Naive thymus-derived CD4-positive, alpha-beta T cell (primary cell): Measurements from ENCODE around the gene ST8SIA5. TPM values are rescaled to one million over a fixed set of nuclear protein-coding genes. Genes with fewer than 3 reads are reported as not detected.

ENCODE experiments used
- ATAC-seq: fragments of 150-1000 bp; cut with Tn5 transposase; 2 replicates; pipeline ENCODE4 v1.10.0; 2021; ENCODE audit warnings: mild to moderate bottlenecking, moderate library complexity
- CTCF ChIA-PET: fragments of 350-600 bp; sonication (Branson Sonifier 250); formaldehyde crosslinking; loops from one replicate; lab custom pipeline; 2021; ENCODE audit warnings: antibody characterized with exemption; lab: Charles Lee
- POLR2A ChIA-PET: fragments of 350-600 bp; sonication (Branson Sonifier 250); formaldehyde crosslinking; loops from one replicate; lab custom pipeline; 2021; ENCODE audit warnings: antibody characterized with exemption, inconsistent platforms; lab: Charles Lee
- DNase-seq, 9 donors: peaks; one replicate each; pipeline versions ENCODE4 v3.0.0 to v3.0.0-alpha.2; 2020 to 2022; ENCODE audit warnings: mixed read lengths in 1 of 9
- H3K27ac ChIP-seq: one replicate; pipeline ENCODE4 v1.7.0; 2013; ENCODE audit warnings: mild to moderate bottlenecking, low read depth, low read length, moderate library complexity
- H3K27me3 ChIP-seq, 2 donors: one replicate each; pipeline ENCODE4 v1.7.0; 2013; ENCODE audit warnings: low read length in 2 of 2, mild to moderate bottlenecking in 2 of 2, moderate library complexity in 2 of 2; ENCODE audit not compliant: control insufficient read depth in 2 of 2, insufficient read depth in 2 of 2
- H3K36me3 ChIP-seq, 3 experiments: 1 replicate in 2 of 3; 2 replicates in 1 of 3; pipeline ENCODE4 v1.7.0; 2013; ENCODE audit warnings: low read length in 3 of 3, mild to moderate bottlenecking in 3 of 3, moderate library complexity in 1 of 3; ENCODE audit not compliant: insufficient read depth in 3 of 3, control insufficient read depth in 2 of 3
- H3K4me1 ChIP-seq, 2 donors: one replicate each; pipeline ENCODE4 v1.7.0; 2013; ENCODE audit warnings: low read length in 2 of 2, mild to moderate bottlenecking in 2 of 2, moderate library complexity in 1 of 2; ENCODE audit not compliant: control insufficient read depth in 2 of 2, insufficient read depth in 2 of 2
- H3K4me3 ChIP-seq: 2 replicates; pipeline ENCODE4 v1.7.0; 2013; ENCODE audit warnings: mild to moderate bottlenecking, low read length
- H3K9me3 ChIP-seq, 3 experiments: 1 replicate in 2 of 3; 2 replicates in 1 of 3; pipeline ENCODE4 v1.7.0; 2013; ENCODE audit warnings: low read length in 3 of 3; ENCODE audit not compliant: control insufficient read depth in 2 of 3
- H3K27ac Mint-ChIP-seq, 9 donors: one replicate each; pipeline ENCODE4 v1.8.0; 2020 to 2022; ENCODE audit warnings: mixed read lengths in 9 of 9, mild to moderate bottlenecking in 8 of 9, moderate library complexity in 5 of 9, inconsistent platforms in 2 of 9
- H3K27me3 Mint-ChIP-seq, 5 donors: one replicate each; pipeline ENCODE4 v1.8.0; 2021 to 2022; ENCODE audit warnings: mixed read lengths in 5 of 5, mild to moderate bottlenecking in 1 of 5
- H3K36me3 Mint-ChIP-seq, 5 donors: one replicate each; pipeline ENCODE4 v1.8.0; 2020 to 2022; ENCODE audit warnings: mixed read lengths in 5 of 5, mild to moderate bottlenecking in 3 of 5, inconsistent platforms in 1 of 5
- H3K4me1 Mint-ChIP-seq, 7 donors: one replicate each; pipeline ENCODE4 v1.8.0; 2020 to 2022; ENCODE audit warnings: mixed read lengths in 7 of 7, mild to moderate bottlenecking in 3 of 7, inconsistent platforms in 1 of 7
- H3K4me3 Mint-ChIP-seq, 10 donors: one replicate each; pipeline ENCODE4 v1.8.0; 2020 to 2022; ENCODE audit warnings: mild to moderate bottlenecking in 10 of 10, mixed read lengths in 10 of 10, moderate library complexity in 6 of 10, inconsistent platforms in 2 of 10
- H3K9me3 Mint-ChIP-seq, 11 donors: one replicate each; pipeline ENCODE4 v1.8.0; 2020 to 2022; ENCODE audit warnings: mixed read lengths in 11 of 11, mild to moderate bottlenecking in 4 of 11, inconsistent platforms in 1 of 11, moderate library complexity in 1 of 11
- intact Hi-C, 2 donors: fragments of 100-400 bp; cut with micrococcal nuclease; formaldehyde crosslinking; loops; one replicate each; pipeline ENCODE4 v1.15.1; 2023
- polyA plus RNA-seq, 2 donors: library from polyadenylated mRNA; unstranded; fragments of 300-500 nt; fragmentation: Illumina TruSeq; gene quantifications; one replicate each; pipeline ENCODE4 v1.2.3, GENCODE V29; 2021
- total RNA-seq, 6 experiments: library from RNA in 5 of 6; stranded (reverse) in 5 of 6; gene quantifications; 1 replicate in 5 of 6; 2 replicates in 1 of 6; pipeline ENCODE4 v1.2.3 and lab custom pipeline; 2021 to 2026

The ST8SIA5 gene
- total and polyA plus RNA-seq, 7 experiments from 2014 or later: 0.02 to 0.11 TPM; not detected in 5

DNA sequence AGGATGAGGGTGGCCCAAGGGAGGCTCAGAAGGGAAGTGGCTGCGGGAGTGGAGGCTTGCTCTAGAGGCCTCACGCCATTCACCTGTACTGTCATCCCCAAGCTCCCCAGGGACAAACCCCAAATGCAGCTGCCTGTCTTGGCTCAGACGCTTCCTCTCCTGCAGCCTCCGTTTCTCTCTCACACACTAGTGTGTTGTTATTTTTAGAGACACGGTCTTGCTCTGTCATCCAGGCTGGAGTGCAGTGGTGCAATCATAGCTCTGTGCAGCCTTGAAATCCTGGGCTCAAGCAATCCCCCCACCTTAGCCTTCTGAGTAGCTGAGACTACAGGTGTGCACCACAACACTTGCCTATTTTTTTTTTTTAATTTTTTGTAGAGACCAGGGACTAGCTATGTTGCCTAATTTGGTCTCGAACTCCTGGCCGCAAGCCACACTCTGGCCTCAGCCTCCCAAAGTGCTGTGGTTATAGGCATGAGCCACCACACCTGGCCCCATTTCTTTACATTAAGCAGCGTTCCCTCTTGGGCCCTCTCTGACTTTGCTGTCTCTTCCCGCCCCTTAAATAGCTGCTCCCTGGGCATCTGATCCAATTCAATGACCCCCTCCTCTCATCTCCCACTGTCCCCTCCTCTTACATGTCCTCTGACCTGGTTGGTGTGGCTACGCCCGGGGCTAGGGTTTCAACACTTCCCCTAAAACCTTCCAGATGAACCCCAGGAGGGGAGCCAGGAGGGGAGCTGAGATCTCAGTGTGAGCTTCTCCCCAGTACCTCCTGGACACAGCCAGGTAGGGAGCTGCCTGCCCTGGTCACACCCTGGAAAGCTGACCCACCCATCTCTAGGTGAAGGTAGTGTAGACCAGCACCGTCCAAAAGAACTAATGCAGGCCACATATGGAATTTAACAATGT is 75.8 kb downstream of the ST8SIA5 start:
- intact Hi-C loops: no loop called here
- H3K4me1 Mint-ChIP-seq: no peaks in the 10 kb centered on the region
- no peak overlapping the region for H3K4me3 Mint-ChIP-seq
- Histone ChIP-seq H3K4me1 (no peaks in the 10 kb centered on the region), H3K4me3 (no peak overlapping the region), H3K9me3 (no peaks in the 10 kb centered on the region), H3K36me3 (no peaks in the 10 kb centered on the region), H3K27me3 (no peaks in the 10 kb centered on the region), H3K27ac (no peak overlapping the region)
- H3K36me3 Mint-ChIP-seq: no peaks in the 10 kb centered on the region
- DNase-seq (no peak), ATAC-seq (no peak)
- H3K27ac Mint-ChIP-seq: no peak overlapping the region
- ChIA-PET POLR2A (no interaction called here), CTCF (no interaction called here)
- H3K9me3 Mint-ChIP-seq: no peaks in the 10 kb centered on the region
- H3K27me3 Mint-ChIP-seq: peaks cover 0 to 4% (median 0%) of the 10 kb centered on the region in 5 donors

DNA sequence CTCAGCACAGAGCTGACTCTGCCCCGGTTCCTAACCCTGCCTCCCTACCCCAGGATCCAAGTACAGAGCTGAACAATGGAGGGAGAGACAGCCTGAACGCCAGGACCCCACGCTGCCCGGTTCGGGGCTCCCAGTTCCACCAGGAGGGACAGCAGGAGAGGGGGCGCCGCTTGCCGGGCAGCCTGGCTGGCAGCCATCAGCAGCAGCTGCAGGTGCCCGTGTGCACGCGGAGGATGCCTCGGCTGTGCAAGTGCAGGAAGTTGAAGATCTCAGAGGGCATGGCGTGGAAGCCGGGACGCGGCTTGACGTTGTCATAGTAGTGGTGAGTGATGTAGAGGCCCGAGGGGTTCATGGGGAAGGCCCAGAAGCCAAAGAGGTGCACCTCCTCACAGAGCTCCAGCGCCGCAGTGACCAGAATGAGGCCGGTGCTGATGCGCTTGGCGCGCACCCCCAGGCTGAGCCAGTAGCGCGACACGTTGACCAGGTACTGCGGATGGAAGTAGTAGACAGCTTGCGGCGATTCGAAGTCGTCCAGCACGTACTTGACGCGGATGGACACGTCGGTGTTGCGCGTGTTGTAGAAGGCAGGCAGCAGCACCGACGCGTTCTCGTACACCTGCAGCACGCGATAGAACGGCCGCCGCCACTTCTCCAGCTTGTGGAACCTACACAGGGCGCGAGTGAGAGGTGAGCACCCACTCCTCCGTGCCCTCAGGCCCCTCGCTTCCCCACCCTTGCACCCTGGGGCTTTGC is 76.8 kb downstream of the ST8SIA5 start:
- no peaks in the 10 kb centered on the region for H3K4me1 ChIP-seq

DNA sequence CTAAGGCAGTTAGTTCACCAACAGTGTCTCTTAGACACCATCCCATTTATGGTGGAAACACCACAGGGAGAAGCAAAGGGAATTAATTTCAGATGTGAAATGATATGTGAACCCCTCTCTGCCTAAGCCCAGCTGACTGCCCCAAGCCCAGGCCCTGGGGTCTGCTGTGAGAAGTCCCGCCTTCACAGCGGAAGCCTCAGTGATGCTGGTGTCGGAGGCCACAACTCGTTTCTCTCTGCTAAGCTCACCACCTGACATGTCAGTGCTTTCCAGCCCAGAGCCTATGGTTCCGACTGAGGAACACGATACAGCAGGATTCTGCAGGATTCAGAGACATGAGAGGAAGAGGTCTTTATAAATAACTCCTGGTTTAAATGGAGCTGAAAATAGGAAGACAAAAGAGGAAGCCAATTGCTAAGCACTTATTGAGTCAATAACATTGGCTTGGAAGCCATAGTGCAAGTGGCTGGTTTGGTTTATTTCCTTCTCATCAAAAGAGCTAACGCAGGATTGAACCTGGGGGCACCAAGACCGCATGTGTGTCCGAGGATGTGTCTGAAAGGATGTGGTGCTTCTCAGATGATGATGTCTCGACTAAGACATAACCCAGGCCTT is 78.0 kb downstream of the ST8SIA5 start:
- peaks cover 0 to under 1% (median 0%) of the 10 kb centered on the region in 7 donors for H3K4me1 Mint-ChIP-seq
- H3K9me3 Mint-ChIP-seq: peaks cover 0 to 8% (median 0%) of the 10 kb centered on the region in 11 donors
- DNase-seq (no peak), ATAC-seq (no peak)
- Histone ChIP-seq H3K4me1 (no peaks in the 10 kb centered on the region), H3K4me3 (no peak overlapping the region), H3K36me3 (no peaks in the 10 kb centered on the region), H3K27ac (no peak overlapping the region), H3K27me3 (no peaks in the 10 kb centered on the region), H3K9me3 (no peaks in the 10 kb centered on the region)
- peaks cover 0 to 3% (median 0%) of the 10 kb centered on the region in 5 donors for H3K36me3 Mint-ChIP-seq
- CTCF ChIA-PET: interaction anchor here (1.1 kb wide), 1 partner anchor 16 kb away, joined by 3 read pairs; no protein-coding TSS in a partner anchor
- POLR2A ChIA-PET: no interaction called here
- peaks cover 0 to 19% (median 4%) of the 10 kb centered on the region in 5 donors for H3K27me3 Mint-ChIP-seq
- intact Hi-C loops: loop anchor here in 1 of 2 donors (10.0 kb wide), 1 partner anchor 236 kb away; the partner anchor contains the start of genes KATNAL2 and PIAS2
- H3K4me3 Mint-ChIP-seq: no peak overlapping the region
- H3K27ac Mint-ChIP-seq: no peak overlapping the region

More for the DNA sequence above, 76.8 kb downstream of the ST8SIA5 start:
- peaks cover 0 to 5% (median 0%) of the 10 kb centered on the region in 11 donors for H3K9me3 Mint-ChIP-seq
- no peak overlapping the region for H3K4me3 ChIP-seq
- ATAC-seq (no peak), DNase-seq (no peak)
- H3K36me3 Mint-ChIP-seq: peaks cover 0 to 3% (median 0%) of the 10 kb centered on the region in 5 donors
- no peaks in the 10 kb centered on the region for H3K27me3 ChIP-seq
- H3K9me3 ChIP-seq: no peaks in the 10 kb centered on the region
- H3K27me3 Mint-ChIP-seq: peaks cover 0 to 8% (median 4%) of the 10 kb centered on the region in 5 donors
- POLR2A ChIA-PET: no interaction called here
- H3K4me3 Mint-ChIP-seq: no peak overlapping the region
- intact Hi-C loops: loop anchor here in 1 of 2 donors (10.0 kb wide), 1 partner anchor 235 kb away; the partner anchor contains the start of genes KATNAL2 and PIAS2
- no peak overlapping the region for H3K27ac Mint-ChIP-seq
- CTCF ChIA-PET: no interaction called here
- no peaks in the 10 kb centered on the region for H3K36me3 ChIP-seq
- no peak overlapping the region for H3K27ac ChIP-seq
- H3K4me1 Mint-ChIP-seq: no peaks in the 10 kb centered on the region

DNA sequence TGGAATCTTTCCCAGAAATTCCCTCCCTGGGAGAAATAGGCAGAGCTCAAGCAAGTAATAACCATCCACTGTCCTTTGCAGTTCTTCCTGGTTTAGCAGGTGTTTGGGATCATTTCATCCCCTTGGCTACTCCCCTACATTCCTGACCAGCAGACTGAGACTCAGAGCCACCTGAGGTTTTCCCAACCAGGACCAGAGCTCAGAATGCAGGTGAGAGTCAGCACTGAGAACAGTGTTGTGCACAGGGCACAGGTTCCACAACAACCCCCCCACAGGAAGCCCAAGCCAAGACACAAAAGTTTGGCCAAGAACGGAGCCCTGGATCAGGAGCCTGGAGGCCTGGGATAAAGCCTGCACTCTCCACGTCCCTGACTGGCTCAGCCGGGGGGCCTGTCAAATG is 78.8 kb downstream of the ST8SIA5 start:
- no peak for ATAC-seq
- H3K36me3 Mint-ChIP-seq: peaks cover 0 to 3% (median 0%) of the 10 kb centered on the region in 5 donors
- intact Hi-C loops: loop anchor here in 1 of 2 donors (10.0 kb wide), 1 partner anchor 237 kb away; the partner anchor contains the start of genes KATNAL2 and PIAS2
- DNase-seq: no peak
- H3K9me3 ChIP-seq: no peaks in the 10 kb centered on the region
- H3K27me3 ChIP-seq: no peaks in the 10 kb centered on the region
- no peak overlapping the region for H3K27ac ChIP-seq
- H3K27ac Mint-ChIP-seq: no peak overlapping the region
- POLR2A ChIA-PET: no interaction called here
- H3K4me1 ChIP-seq: no peaks in the 10 kb centered on the region
- H3K9me3 Mint-ChIP-seq: peaks cover 0 to 8% (median 0%) of the 10 kb centered on the region in 11 donors
- CTCF ChIA-PET: no interaction called here
- no peak overlapping the region for H3K4me3 Mint-ChIP-seq
- H3K27me3 Mint-ChIP-seq: peaks cover 0 to 24% (median 4%) of the 10 kb centered on the region in 5 donors
- no peaks in the 10 kb centered on the region for H3K36me3 ChIP-seq
- H3K4me1 Mint-ChIP-seq: peaks cover 0 to 5% (median under 1%) of the 10 kb centered on the region in 7 donors
- H3K4me3 ChIP-seq: no peak overlapping the region

DNA sequence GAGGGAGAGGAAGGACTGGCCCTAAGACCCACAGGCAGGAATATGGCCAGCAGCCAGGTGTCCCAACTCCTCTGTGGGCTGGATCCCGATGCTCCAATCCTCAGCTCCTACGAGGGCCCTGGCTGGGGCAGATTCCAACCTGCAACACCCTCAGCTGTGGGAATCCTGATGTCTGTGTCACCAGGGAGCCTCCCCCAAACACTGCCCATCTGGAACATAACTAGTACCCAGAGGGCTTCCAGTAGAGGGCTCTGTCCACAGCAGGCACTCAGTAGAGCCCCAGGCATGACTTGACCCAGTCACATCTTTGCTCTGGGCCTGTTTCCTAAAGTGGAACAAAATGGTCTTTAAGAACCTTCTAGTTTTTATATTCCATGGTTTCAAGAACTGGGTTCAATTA is 79.2 kb downstream of the ST8SIA5 start:
- H3K27ac Mint-ChIP-seq: no peak overlapping the region
- H3K27me3 Mint-ChIP-seq: peaks cover 0 to 24% (median 4%) of the 10 kb centered on the region in 5 donors
- Histone ChIP-seq H3K4me3 (no peak overlapping the region), H3K27ac (no peak overlapping the region), H3K9me3 (no peaks in the 10 kb centered on the region), H3K36me3 (no peaks in the 10 kb centered on the region), H3K4me1 (peaks cover 0 to 4% of the 10 kb centered on the region in 2 donors), H3K27me3 (no peaks in the 10 kb centered on the region)
- peaks cover 3 to 9% (median 5%) of the 10 kb centered on the region in 7 donors for H3K4me1 Mint-ChIP-seq
- H3K4me3 Mint-ChIP-seq: no peak overlapping the region
- ATAC-seq (no peak), DNase-seq (no peak)
- intact Hi-C loops: loop anchor here in 1 of 2 donors (10.0 kb wide), 1 partner anchor 237 kb away; the partner anchor contains the start of genes KATNAL2 and PIAS2
- H3K9me3 Mint-ChIP-seq: peaks cover 0 to 8% (median 0%) of the 10 kb centered on the region in 11 donors
- ChIA-PET POLR2A (no interaction called here), CTCF (no interaction called here)
- H3K36me3 Mint-ChIP-seq: peaks cover 0 to 3% (median 0%) of the 10 kb centered on the region in 5 donors
